HepG2 (cell line): Measurements from ENCODE around the gene PTPN3. TPM values are rescaled to one million over a fixed set of nuclear protein-coding genes. Genes with fewer than 3 reads are reported as not detected.
A peak's percentile ranks its signal among the peaks of the same experiment; 100 is the strongest.

Experiments used
- ARNT2 ChIP-seq: sonication (generic); formaldehyde crosslinking; IDR thresholded peaks from 2 replicates; pipeline ENCODE4 v1.8.0; 2022; ENCODE audit warnings: mild to moderate bottlenecking, low read depth, missing genetic modification reagents, moderate library complexity
- ATM ChIP-seq: fragments of 450-650 bp; IDR thresholded peaks from 2 replicates; pipeline ENCODE4 v1.7.1; 2017; ENCODE audit warnings: mild to moderate bottlenecking, borderline replicate concordance
- CREM ChIP-seq, 2 experiments: sonication (generic) in 1 of 2; formaldehyde crosslinking in 1 of 2; IDR thresholded peaks; 2 replicates each; pipeline versions ENCODE4 v1.4.0 to v1.6.1; 2016 to 2020; ENCODE audit warnings: antibody characterized with exemption in 1 of 2, mild to moderate bottlenecking in 1 of 2, missing genetic modification reagents in 1 of 2
- DNMT3B ChIP-seq: conservative IDR thresholded peaks from 2 replicates; pipeline ENCODE4 v1.6.1; 2016; ENCODE audit warnings: missing biosample characterization, control low read depth
- FOXK2 ChIP-seq: fragments of 450-650 bp; IDR thresholded peaks from 2 replicates; pipeline ENCODE4 v1.6.1; 2016
- IKZF4 ChIP-seq: sonication (generic); formaldehyde crosslinking; IDR thresholded peaks from 2 replicates; pipeline ENCODE4 v1.5.1; 2020; ENCODE audit warnings: borderline replicate concordance, mild to moderate bottlenecking, low read depth, missing genetic modification reagents; ENCODE audit errors: not compliant biosample characterization
- IRF1 ChIP-seq: sonication (generic); formaldehyde crosslinking; IDR thresholded peaks from 2 replicates; pipeline ENCODE4 v1.4.0; 2020; ENCODE audit warnings: low read depth, mild to moderate bottlenecking, missing genetic modification reagents
- KLF16 ChIP-seq, 2 experiments: sonication (generic) in 1 of 2; formaldehyde crosslinking in 1 of 2; IDR thresholded peaks; 2 replicates each; pipeline versions ENCODE4 v1.6.1 to v1.8.0; 2016 to 2023; ENCODE audit warnings: missing genetic modification reagents in 2 of 2, missing compliant biosample characterization in 1 of 2
- MAFK ChIP-seq, 2 experiments: IDR thresholded peaks in 1 of 2; conservative IDR thresholded peaks in 1 of 2; 2 replicates each; pipeline ENCODE4 v1.6.1; 2011; ENCODE audit warnings: improper control_type of control experiment in 2 of 2, low read length in 2 of 2
- MXD4 ChIP-seq: IDR thresholded peaks from 2 replicates; pipeline ENCODE4 v1.6.1; 2016; ENCODE audit warnings: mild to moderate bottlenecking, missing biosample characterization, missing genetic modification reagents
- REXO4 ChIP-seq: sonication (generic); formaldehyde crosslinking; IDR thresholded peaks from 2 replicates; pipeline ENCODE4 v1.8.0; 2022; ENCODE audit warnings: missing genetic modification reagents, mild to moderate bottlenecking, borderline replicate concordance
- SAP130 ChIP-seq: IDR thresholded peaks from 2 replicates; pipeline ENCODE4 v1.6.1; 2016; ENCODE audit warnings: low read depth
- SMARCE1 ChIP-seq: fragments of 450-650 bp; IDR thresholded peaks from 2 replicates; pipeline ENCODE4 v1.6.1; 2017; ENCODE audit warnings: borderline replicate concordance
- SOX6 ChIP-seq, 2 experiments: fragments of 450-650 bp in 1 of 2; sonication (generic) in 1 of 2; formaldehyde crosslinking in 1 of 2; IDR thresholded peaks; 2 replicates each; pipeline versions ENCODE4 v1.4.0 to v1.6.1; 2017 to 2020; ENCODE audit warnings: antibody characterized with exemption in 1 of 2, mild to moderate bottlenecking in 1 of 2, missing genetic modification reagents in 1 of 2
- TEF ChIP-seq: sonication (generic); formaldehyde crosslinking; IDR thresholded peaks from 2 replicates; pipeline ENCODE4 v1.5.0; 2020; ENCODE audit warnings: missing genetic modification reagents
- TOPORS ChIP-seq: sonication (generic); formaldehyde crosslinking; IDR thresholded peaks from 2 replicates; pipeline ENCODE4 v1.8.0; 2023; ENCODE audit warnings: mild to moderate bottlenecking, missing genetic modification reagents
- ZEB1 ChIP-seq: IDR thresholded peaks from 2 replicates; pipeline ENCODE4 v1.6.1; 2012; ENCODE audit warnings: mild to moderate bottlenecking, low read depth, inconsistent platforms; ENCODE audit not compliant: insufficient replicate concordance
- ZIK1 ChIP-seq: sonication (generic); formaldehyde crosslinking; IDR thresholded peaks from 2 replicates; pipeline ENCODE4 v1.5.0; 2020; ENCODE audit warnings: mild to moderate bottlenecking, low read depth, missing genetic modification reagents, borderline replicate concordance
- ZNF12 ChIP-seq: sonication (generic); formaldehyde crosslinking; IDR thresholded peaks from 2 replicates; pipeline ENCODE4 v1.5.0; 2020; ENCODE audit warnings: missing genetic modification reagents
- ZNF180 ChIP-seq: sonication (generic); formaldehyde crosslinking; IDR thresholded peaks from 2 replicates; pipeline ENCODE4 v1.4.0; 2020; ENCODE audit warnings: low read depth, missing genetic modification reagents, borderline replicate concordance
- ZNF639 ChIP-seq: conservative IDR thresholded peaks from 2 replicates; pipeline ENCODE4 v1.6.1; 2018; ENCODE audit warnings: missing genetic modification reagents
- ZNF781 ChIP-seq: sonication (generic); formaldehyde crosslinking; IDR thresholded peaks from 2 replicates; pipeline ENCODE4 v1.5.1; 2020; ENCODE audit warnings: borderline replicate concordance, mild to moderate bottlenecking, missing genetic modification reagents; ENCODE audit errors: not compliant biosample characterization
- ZNF792 ChIP-seq: IDR thresholded peaks from 2 replicates; pipeline ENCODE4 v1.6.1; 2016
- ZSCAN22 ChIP-seq: sonication (generic); formaldehyde crosslinking; IDR thresholded peaks from 2 replicates; pipeline ENCODE4 v1.4.0; 2020; ENCODE audit warnings: mild to moderate bottlenecking, missing genetic modification reagents
- polyA plus RNA-seq, 8 experiments: library from polyadenylated mRNA; depleted of rRNA in 3 of 8; stranded (reverse) in 7 of 8; unstranded in 1 of 8; fragments of >200 nt; fragmentation: Illumina TruSeq in 4 of 8; extraction: Trizol in 4 of 8; gene quantifications; 2 replicates each; pipeline versions ENCODE4 v1.2.1 to v1.2.3, GENCODE V29; 2011 to 2016; ENCODE audit warnings: low read depth in 4 of 8, missing spikeins in 1 of 8, mixed read lengths in 1 of 8; ENCODE audit not compliant: insufficient read depth in 1 of 8
- total RNA-seq, 5 experiments: library from RNA; depleted of rRNA; stranded (reverse); fragments of >200 nt; fragmentation: Illumina TruSeq; extraction: Trizol; gene quantifications; 2 replicates each; pipeline ENCODE4 v1.2.3, GENCODE V29; 2016; ENCODE audit warnings: low read depth in 1 of 5
- TF ChIP-seq, protein P1 (sequence below): sonication (generic); formaldehyde crosslinking; IDR thresholded peaks from 2 replicates; pipeline ENCODE4; 2020; ENCODE audit warnings: missing genetic modification reagents, mild to moderate bottlenecking, borderline replicate concordance

PTPN3 gene
- total and polyA plus RNA-seq, 2 of the 13 experiments (the other 11 are each of a cell fraction or from before 2014, with no cell fraction given): 5.6 to 20.5 TPM

DNA sequence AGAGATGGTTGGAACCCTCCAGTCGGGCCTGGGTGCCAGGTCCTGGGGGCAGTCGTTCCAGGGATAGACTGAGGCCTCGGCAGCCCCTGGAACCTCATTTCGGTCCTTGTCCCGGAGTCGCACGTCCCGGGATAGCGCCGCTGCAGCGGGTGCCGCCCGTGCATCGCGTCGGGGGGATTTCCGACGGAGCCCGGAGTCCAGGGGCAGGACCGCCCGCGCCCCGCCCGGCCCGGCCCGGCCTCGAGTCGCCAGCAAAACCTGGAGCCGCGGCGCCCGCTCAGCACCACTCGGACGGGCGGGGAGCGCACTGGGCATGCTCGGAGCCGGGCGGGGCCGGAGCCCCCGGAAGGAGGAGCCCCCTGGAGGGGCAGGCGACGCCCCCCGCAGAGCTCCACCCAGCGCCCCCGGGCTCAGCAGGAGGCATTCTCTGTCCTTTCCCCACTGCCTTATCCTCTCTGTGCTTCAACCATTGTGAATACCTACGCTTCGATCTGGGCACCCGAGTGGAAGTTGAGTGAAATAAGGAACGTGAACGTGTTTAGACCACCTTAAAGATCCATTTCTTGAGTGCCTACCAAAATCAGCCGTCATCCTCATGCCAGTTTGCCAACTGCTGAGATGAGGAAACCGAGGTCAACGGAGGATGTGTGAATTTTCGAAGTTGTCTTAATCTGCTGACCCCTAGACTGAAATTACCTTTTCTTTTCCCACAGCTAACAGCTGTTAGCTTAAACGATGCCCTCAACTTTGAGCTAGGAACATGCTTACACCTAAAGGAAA, 1.7 kb upstream of the PTPN3 start (continued):
- TF ChIP-seq IKZF4 (CRISPR knock-in tag) (no peak), MAFK (conservative IDR thresholded peaks at IDR 0.05 in 1 of 2, IDR thresholded peaks at IDR 0.05 in 1 of 2; ENCODE audit: low read length in 2 of 2) (no peak), ZNF12 (CRISPR knock-in tag) (no peak), TEF (CRISPR knock-in tag) (no peak), SAP130 (CRISPR knock-in tag) (peak; percentile 69), MXD4 (CRISPR knock-in tag) (peak; percentile 36; the same call in 1 of the 2 replicates), ZIK1 (CRISPR knock-in tag) (no peak), ZSCAN22 (CRISPR knock-in tag) (no peak), IRF1 (CRISPR knock-in tag) (no peak), FOXK2 (no peak), ZEB1 (no peak), DNMT3B (CRISPR knock-in tag) (no peak), KLF16 (CRISPR knock-in tag; IDR thresholded peaks at IDR 0.05) (peak in 1 of 2 experiments; percentile 31; a peak in 1 of 4 replicates), ATM (no peak), ZNF781 (CRISPR knock-in tag) (no peak), CREM (IDR thresholded peaks at IDR 0.05) (no peak), CREM (CRISPR knock-in tag; IDR thresholded peaks at IDR 0.05) (no peak), ZNF180 (CRISPR knock-in tag) (no peak), SMARCE1 (no peak), ZNF639 (no peak; the same call in 1 of the 2 replicates), TOPORS (no peak), REXO4 (CRISPR knock-in tag) (no peak), SOX6 (IDR thresholded peaks at IDR 0.05) (no peak), SOX6 (CRISPR knock-in tag; IDR thresholded peaks at IDR 0.05) (no peak), ZNF792 (CRISPR knock-in tag) (no peak), ARNT2 (peak; percentile 21; the same call in 1 of the 2 replicates)
- TF ChIP-seq, protein P1, sequence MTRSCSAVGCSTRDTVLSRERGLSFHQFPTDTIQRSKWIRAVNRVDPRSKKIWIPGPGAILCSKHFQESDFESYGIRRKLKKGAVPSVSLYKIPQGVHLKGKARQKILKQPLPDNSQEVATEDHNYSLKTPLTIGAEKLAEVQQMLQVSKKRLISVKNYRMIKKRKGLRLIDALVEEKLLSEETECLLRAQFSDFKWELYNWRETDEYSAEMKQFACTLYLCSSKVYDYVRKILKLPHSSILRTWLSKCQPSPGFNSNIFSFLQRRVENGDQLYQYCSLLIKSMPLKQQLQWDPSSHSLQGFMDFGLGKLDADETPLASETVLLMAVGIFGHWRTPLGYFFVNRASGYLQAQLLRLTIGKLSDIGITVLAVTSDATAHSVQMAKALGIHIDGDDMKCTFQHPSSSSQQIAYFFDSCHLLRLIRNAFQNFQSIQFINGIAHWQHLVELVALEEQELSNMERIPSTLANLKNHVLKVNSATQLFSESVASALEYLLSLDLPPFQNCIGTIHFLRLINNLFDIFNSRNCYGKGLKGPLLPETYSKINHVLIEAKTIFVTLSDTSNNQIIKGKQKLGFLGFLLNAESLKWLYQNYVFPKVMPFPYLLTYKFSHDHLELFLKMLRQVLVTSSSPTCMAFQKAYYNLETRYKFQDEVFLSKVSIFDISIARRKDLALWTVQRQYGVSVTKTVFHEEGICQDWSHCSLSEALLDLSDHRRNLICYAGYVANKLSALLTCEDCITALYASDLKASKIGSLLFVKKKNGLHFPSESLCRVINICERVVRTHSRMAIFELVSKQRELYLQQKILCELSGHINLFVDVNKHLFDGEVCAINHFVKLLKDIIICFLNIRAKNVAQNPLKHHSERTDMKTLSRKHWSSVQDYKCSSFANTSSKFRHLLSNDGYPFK (CRISPR knock-in tag): no peak
